GM19035 (cell line): ENCODE results near the gene HAX1.
"Not testable (repeated sequence)": the region's sequence is repeated elsewhere in the genome, so short reads cannot be mapped to it uniquely, and the experiment has no call there.

Source experiments
- ATAC-seq: cut with Tn5 transposase; IDR thresholded peaks from one replicate; pipeline ENCODE4 v1.9.1; 2021; ENCODE audit not compliant: unreplicated experiment

Gene HAX1

GRCh38 chr1:154276797-154277196 is 4.4 kb downstream of the HAX1 start:
- no peak for ATAC-seq

GRCh38 chr1:154287591-154287990 is 15.2 kb downstream of the HAX1 start:
- ATAC-seq: not testable (repeated sequence)

GRCh38 chr1:154288661-154289060 is 16.2 kb downstream of the HAX1 start:
- no peak for ATAC-seq

GRCh38 chr1:154290921-154291320 is 18.5 kb downstream of the HAX1 start:
- ATAC-seq: no peak

GRCh38 chr1:154295408-154296235 is 23.2 kb downstream of the HAX1 start:
- ATAC-seq: no peak

GRCh38 chr1:154301582-154301981 is 29.2 kb downstream of the HAX1 start:
- ATAC-seq: no peak

- ATAC-seq: no peak
These were observed 32.4 kb downstream of the HAX1 start for GRCh38 chr1:154304664-154305337.

- ATAC-seq: no peak
These were observed 33.7 kb downstream of the HAX1 start for GRCh38 chr1:154306151-154306550.

GRCh38 chr1:154307670-154308270 is 35.3 kb downstream of the HAX1 start:
- ATAC-seq: not testable (repeated sequence)

GRCh38 chr1:154309136-154309535 is 36.7 kb downstream of the HAX1 start:
- ATAC-seq: not testable (repeated sequence)

- ATAC-seq: not testable (repeated sequence)
These were observed 40.0 kb downstream of the HAX1 start for GRCh38 chr1:154312229-154313065.

GRCh38 chr1:154313066-154313356 is 40.6 kb downstream of the HAX1 start:
- no peak for ATAC-seq

- ATAC-seq: not testable (repeated sequence)
These were observed 41.8 kb downstream of the HAX1 start for GRCh38 chr1:154314226-154314625.

- ATAC-seq: no peak
These were observed 44.3 kb downstream of the HAX1 start for GRCh38 chr1:154316704-154317103.

- no peak for ATAC-seq
These were observed 46.0 kb downstream of the HAX1 start for GRCh38 chr1:154318386-154318785.

GRCh38 chr1:154320882-154321608 is 48.6 kb downstream of the HAX1 start, which contains the start of gene AQP10:
TSS of gene AQP10 (plus strand) at chr1:154321093. CDS start at chr1:154321156, 63 bp downstream.
- ATAC-seq: no peak

GRCh38 chr1:154321609-154321934 is 49.1 kb downstream of the HAX1 start:
- not testable (repeated sequence) for ATAC-seq

GRCh38 chr1:154323493-154323892 is 51.1 kb downstream of the HAX1 start:
- no peak for ATAC-seq

- ATAC-seq: no peak
These were observed 51.8 kb downstream of the HAX1 start for GRCh38 chr1:154324241-154324640.
